Subcutaneous abdominal adipose tissue (tissue), 5 donors: ENCODE data around the gene TUB.

ENCODE experiments used
- H3K27ac ChIP-seq: one replicate; pipeline ENCODE4 v1.7.0; 2013; ENCODE audit warnings: low read depth, mild to moderate bottlenecking, inconsistent platforms, low read length, moderate library complexity
- H3K27me3 ChIP-seq, 5 donors: one replicate each; pipeline ENCODE4 v1.7.0; 2013; ENCODE audit warnings: low read length in 5 of 5, inconsistent platforms in 1 of 5; ENCODE audit not compliant: control insufficient read depth in 5 of 5, insufficient read depth in 4 of 5
- H3K36me3 ChIP-seq, 5 donors: one replicate each; pipeline ENCODE4 v1.7.0; 2013; ENCODE audit warnings: low read length in 5 of 5; ENCODE audit not compliant: control insufficient read depth in 5 of 5, insufficient read depth in 5 of 5
- H3K4me1 ChIP-seq, 5 donors: one replicate each; pipeline ENCODE4 v1.7.0; 2013; ENCODE audit warnings: low read length in 5 of 5, mild to moderate bottlenecking in 3 of 5, moderate library complexity in 1 of 5; ENCODE audit not compliant: control insufficient read depth in 5 of 5, insufficient read depth in 5 of 5
- H3K4me3 ChIP-seq, 5 donors: one replicate each; pipeline ENCODE4 v1.7.0; 2013; ENCODE audit warnings: low read length in 5 of 5, low read depth in 1 of 5
- H3K9ac ChIP-seq, 5 donors: one replicate each; pipeline ENCODE4 v1.7.0; 2013; ENCODE audit warnings: low read length in 5 of 5, mild to moderate bottlenecking in 4 of 5, moderate library complexity in 3 of 5
- H3K9me3 ChIP-seq, 5 donors: one replicate each; pipeline ENCODE4 v1.7.0; 2013; ENCODE audit warnings: low read length in 5 of 5; ENCODE audit not compliant: control insufficient read depth in 5 of 5
- donor health status: healthy.
- donor health status: healthy.
- donor health status: healthy.
- donor health status: healthy.
- donor health status: healthy.

The TUB gene

DNA sequence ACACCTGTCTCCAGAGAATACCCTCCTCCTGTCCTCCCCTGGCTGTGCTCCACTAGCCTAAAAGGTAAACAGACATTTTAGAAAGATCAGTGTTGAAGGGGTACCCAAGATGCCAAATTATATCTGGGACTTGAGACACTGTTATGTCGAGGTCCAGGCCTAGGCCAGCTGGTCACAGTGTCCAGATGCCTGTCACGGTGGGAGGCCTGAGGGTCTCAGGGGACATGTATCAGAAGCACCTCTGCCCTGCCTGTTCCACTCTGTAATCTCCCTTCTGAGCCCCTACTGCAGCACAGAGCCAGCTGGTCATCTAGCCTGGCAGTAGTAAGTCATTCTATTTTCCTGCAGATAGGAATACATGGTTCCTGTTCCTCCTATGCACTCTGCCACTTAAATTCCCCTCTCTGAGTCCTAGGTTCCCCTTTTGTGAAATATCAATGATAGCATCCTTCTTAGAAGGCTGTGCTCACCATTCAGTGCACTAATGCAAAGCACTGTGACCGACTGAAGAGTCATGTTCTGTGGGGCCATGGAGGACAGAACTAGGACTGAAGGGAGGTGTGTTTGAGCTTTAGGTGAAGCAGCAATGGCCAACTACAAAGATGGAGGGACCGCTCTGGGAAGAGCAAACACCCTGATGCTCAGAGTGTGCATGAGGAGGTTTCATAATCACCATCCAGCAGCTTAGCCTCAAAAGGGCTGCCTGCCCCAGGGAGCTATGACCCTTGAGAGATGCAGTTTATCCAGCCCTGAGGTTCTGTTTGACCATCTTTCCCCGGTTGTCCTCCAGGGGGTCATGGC, 44.8 kb upstream of the TUB start:
- Histone ChIP-seq H3K9ac (no peak overlapping the region), H3K4me1 (peaks cover 0 to 35% (median 24%) of the 10 kb centered on the region in 5 donors), H3K36me3 (no peaks in the 10 kb centered on the region), H3K9me3 (no peaks in the 10 kb centered on the region), H3K4me3 (no peak overlapping the region), H3K27me3 (peaks cover 0 to 18% (median 8%) of the 10 kb centered on the region in 5 donors), H3K27ac (no peak overlapping the region)

- H3K4me1 ChIP-seq, result peaks cover 0 to 35% (median 24%) of the 10 kb centered on the region in 5 donors
- no peak overlapping the region for H3K4me3 ChIP-seq
- no peaks in the 10 kb centered on the region for H3K36me3 ChIP-seq
- H3K27me3 ChIP-seq, result peaks cover 0 to 11% (median 7%) of the 10 kb centered on the region in 5 donors
- H3K9me3 ChIP-seq, result no peaks in the 10 kb centered on the region
- no peak overlapping the region for H3K9ac ChIP-seq
- no peak overlapping the region for H3K27ac ChIP-seq
Measured at GRCh38 chr11:8036986-8037385, 44.0 kb upstream of the TUB start.

DNA sequence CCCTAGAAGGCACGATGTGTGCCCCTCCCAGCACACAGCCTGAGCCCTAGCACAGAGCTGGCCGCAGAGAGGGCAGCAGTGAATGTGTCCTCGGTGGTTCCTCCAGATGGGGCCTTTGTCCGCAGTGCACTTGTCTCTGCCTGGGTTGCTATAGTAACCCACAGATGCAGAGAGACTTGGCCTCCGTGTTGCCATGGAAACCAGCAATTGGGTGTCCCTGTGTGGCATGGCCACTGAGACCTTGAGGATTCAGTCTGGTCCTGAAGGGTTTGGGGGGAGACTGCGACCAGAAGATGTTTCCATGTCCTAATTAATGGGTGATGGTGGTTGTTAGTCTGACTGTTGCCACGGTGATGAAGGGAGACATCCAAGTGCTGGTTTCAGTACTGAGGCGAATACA, 42.6 kb upstream of the TUB start:
- Histone ChIP-seq H3K9ac (no peak overlapping the region), H3K27me3 (no peaks in the 10 kb centered on the region), H3K4me3 (no peak overlapping the region), H3K4me1 (peaks cover 0 to 27% (median 17%) of the 10 kb centered on the region in 5 donors), H3K36me3 (no peaks in the 10 kb centered on the region), H3K27ac (no peak overlapping the region), H3K9me3 (no peaks in the 10 kb centered on the region)

DNA sequence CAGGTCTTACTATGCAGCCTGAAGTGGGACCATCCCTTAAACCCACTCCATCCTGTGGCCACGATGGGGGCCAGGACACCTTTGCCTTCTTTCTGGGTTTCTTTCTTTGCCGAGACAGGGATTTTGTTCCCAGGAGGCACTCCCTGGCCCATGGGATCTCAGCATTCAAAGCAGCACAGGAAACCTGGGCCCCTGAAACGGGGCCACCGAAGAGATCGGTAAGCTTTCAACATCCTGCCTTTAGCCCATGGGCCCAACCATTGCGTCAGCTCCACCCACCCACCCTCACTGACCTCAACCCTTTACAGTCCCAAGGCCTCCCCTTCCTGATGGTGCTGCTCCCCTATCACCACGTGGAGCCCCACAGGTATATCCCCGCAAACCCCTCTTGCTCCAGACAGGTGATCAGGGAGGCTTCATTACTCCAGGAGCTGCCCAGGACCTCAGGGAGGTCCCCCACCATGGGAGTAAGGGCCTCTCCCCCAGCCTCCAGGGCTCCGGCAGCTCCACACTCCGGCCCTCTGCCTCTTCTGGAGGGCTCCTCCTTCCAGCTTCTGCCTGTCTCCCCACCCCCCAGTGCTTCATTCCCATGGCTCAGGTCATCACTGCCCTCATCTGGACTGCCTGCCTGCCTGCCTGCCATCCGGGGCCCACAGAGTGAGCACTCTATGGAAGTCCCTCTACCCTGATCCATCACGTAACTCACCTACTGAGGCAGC, 42.0 kb upstream of the TUB start:
- Histone ChIP-seq H3K4me1 (peaks cover 0 to 21% (median 12%) of the 10 kb centered on the region in 5 donors), H3K9ac (no peak overlapping the region), H3K4me3 (no peak overlapping the region), H3K27ac (no peak overlapping the region), H3K27me3 (no peaks in the 10 kb centered on the region), H3K36me3 (no peaks in the 10 kb centered on the region), H3K9me3 (no peaks in the 10 kb centered on the region)

GRCh38 chr11:8039530-8040260, 41.3 kb upstream of the TUB start:
- H3K9me3 ChIP-seq, result no peaks in the 10 kb centered on the region
- H3K4me3 ChIP-seq, result no peak overlapping the region
- no peak overlapping the region for H3K27ac ChIP-seq
- H3K36me3 ChIP-seq, result no peaks in the 10 kb centered on the region
- H3K4me1 ChIP-seq, result peaks cover 0 to 14% (median 11%) of the 10 kb centered on the region in 5 donors
- H3K27me3 ChIP-seq, result no peaks in the 10 kb centered on the region
- no peak overlapping the region for H3K9ac ChIP-seq

DNA sequence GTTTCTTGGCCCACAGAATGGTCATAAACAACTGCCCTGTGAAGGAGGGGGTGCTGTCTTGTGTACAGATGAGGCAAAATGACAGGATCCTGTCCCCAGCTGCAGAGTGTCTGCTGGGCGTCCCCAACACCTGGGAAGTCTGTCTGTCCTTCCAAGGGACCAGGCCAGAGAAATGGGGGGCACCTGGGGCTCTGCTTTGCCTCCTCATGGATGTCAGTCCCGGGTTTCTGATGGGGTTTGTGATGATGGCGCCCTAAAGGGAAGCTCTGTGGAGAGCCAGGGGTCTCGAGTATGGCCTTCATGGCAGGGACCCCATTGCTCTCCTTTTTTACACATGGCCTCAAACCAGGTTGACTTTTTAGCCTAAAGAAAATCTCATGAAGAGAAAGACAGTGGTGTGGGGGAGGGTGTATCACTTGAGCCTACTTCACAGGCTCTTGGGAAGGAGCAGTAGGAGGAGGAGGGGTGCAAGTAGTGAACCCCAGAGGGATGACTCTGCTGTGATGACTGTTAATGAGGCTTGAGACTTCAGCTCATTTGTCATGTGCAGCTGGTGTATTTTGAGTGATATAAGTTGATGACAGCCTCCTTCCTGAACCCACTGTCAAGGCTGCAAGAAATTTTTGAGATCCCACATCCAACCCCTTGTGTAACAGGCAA, 40.6 kb upstream of the TUB start:
- no peaks in the 10 kb centered on the region for H3K36me3 ChIP-seq
- no peak overlapping the region for H3K9ac ChIP-seq

DNA sequence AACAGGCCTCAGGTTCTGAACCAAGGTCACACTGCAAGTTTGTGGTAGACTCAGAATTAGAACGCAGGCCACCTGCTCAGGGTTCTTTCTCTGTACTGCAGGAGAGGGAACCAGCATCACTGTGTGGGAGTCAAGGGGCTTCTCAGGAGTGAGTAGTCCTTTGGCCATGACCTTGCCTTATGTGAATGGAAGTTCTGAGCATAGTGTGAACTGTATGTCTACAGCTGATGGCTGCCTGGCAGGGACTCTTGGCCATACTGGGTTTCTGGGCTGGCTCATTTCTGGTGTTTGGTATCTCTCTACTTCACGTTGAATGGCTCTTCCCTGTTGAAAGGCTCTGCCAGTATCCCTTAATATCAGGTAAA, 40.1 kb upstream of the TUB start:
- Histone ChIP-seq H3K9ac (no peak overlapping the region), H3K36me3 (no peaks in the 10 kb centered on the region), H3K27me3 (no peaks in the 10 kb centered on the region), H3K9me3 (no peaks in the 10 kb centered on the region), H3K4me3 (no peak overlapping the region), H3K4me1 (peaks cover 0 to 5% (median 2%) of the 10 kb centered on the region in 5 donors), H3K27ac (no peak overlapping the region)

More for the DNA sequence above, 40.6 kb upstream of the TUB start:
- Histone ChIP-seq H3K4me1 (peaks cover 0 to 11% (median 7%) of the 10 kb centered on the region in 5 donors), H3K4me3 (no peak overlapping the region), H3K27me3 (no peaks in the 10 kb centered on the region), H3K27ac (no peak overlapping the region), H3K9me3 (no peaks in the 10 kb centered on the region)

DNA sequence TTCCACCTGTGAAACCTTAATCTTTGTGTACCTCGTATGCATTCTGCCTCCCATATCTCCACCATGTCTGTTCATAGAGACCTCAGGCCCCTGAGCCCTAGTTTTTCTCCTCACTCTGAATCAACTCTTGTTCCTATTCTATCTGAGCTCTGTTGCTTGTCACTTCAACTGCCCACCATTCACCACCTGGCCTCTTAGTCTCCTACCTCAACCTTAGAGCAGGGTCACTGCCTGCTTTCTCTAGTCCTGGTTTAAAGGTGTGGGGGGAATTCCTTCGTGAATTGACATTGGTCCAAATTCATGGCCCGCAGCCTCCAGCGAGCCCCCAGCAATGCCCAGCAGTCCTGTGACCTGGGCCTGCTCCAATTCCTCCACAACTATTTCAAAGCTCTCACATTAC, 39.4 kb upstream of the TUB start:
- Histone ChIP-seq H3K27me3 (no peaks in the 10 kb centered on the region), H3K36me3 (no peaks in the 10 kb centered on the region), H3K4me3 (no peak overlapping the region), H3K27ac (no peak overlapping the region), H3K4me1 (no peaks in the 10 kb centered on the region), H3K9me3 (no peaks in the 10 kb centered on the region), H3K9ac (no peak overlapping the region)

- no peak overlapping the region for H3K9ac ChIP-seq
Measured at GRCh38 chr11:8043756-8044155, 37.3 kb upstream of the TUB start.

More at GRCh38 chr11:8043756-8044155, 37.3 kb upstream of the TUB start:
- Histone ChIP-seq H3K27ac (no peak overlapping the region), H3K9me3 (no peaks in the 10 kb centered on the region), H3K4me1 (no peaks in the 10 kb centered on the region), H3K36me3 (no peaks in the 10 kb centered on the region), H3K27me3 (no peaks in the 10 kb centered on the region), H3K4me3 (no peak overlapping the region)
